GM12892 (cell line): Measurements from ENCODE around the gene KIAA1671.

ENCODE experiments used
- DNase-seq: peaks from one replicate; pipeline ENCODE4 v3.0.0; 2011; ENCODE audit not compliant: insufficient read length
- FAIRE-seq: peaks from 2 replicates; lab custom pipeline; 2011; peaks lifted over from hg19 to GRCh38; lab: Jason Lieb, UNC
- POLR2A ChIP-seq: IDR thresholded peaks from 2 replicates; pipeline ENCODE4 v1.6.1; 2011; ENCODE audit warnings: low read depth, low read length, control low read depth
- POLR2AphosphoS5 ChIP-seq: IDR thresholded peaks from 2 replicates; pipeline ENCODE4 v1.6.1; 2011; ENCODE audit warnings: low read depth, low read length, control low read depth
- TAF1 ChIP-seq: IDR thresholded peaks from 2 replicates; pipeline ENCODE4 v1.6.1; 2011; ENCODE audit warnings: low read depth, mild to moderate bottlenecking, control low read depth, low read length, borderline replicate concordance

The KIAA1671 gene

GRCh38 chr22:25081409-25081824 is 128.9 kb downstream of the KIAA1671 start:
- FAIRE-seq: no peak
- no peak for DNase-seq
- TF ChIP-seq POLR2AphosphoS5 (no peak), TAF1 (no peak), POLR2A (no peak)

DNA sequence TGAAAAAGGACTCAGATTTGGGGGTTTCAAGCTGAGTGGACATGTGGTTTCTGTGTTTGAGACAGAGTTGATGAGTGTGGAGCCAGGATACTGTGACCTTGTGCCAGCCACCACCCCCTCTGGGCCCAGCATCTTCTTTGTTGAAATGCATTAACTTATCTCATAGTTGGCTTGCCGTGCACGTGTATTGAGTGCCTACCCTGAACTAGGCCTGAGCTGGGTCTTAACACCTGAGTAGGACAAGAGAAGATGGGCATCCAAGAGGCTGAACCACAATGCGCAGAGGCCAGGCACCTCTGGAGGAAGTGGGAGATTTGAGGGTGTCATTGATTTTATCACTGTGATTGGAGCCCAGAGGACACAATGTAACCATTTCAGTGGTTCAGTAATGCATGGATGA is 129.6 kb downstream of the KIAA1671 start:
- TF ChIP-seq TAF1 (no peak), POLR2AphosphoS5 (no peak), POLR2A (no peak)
- FAIRE-seq (no peak), DNase-seq (no peak)

- no peak for DNase-seq
- TF ChIP-seq TAF1: no peak
- TF ChIP-seq POLR2AphosphoS5: no peak
- TF ChIP-seq POLR2A: no peak
- FAIRE-seq: no peak
Measured at GRCh38 chr22:25083056-25083806, 130.7 kb downstream of the KIAA1671 start.

GRCh38 chr22:25083807-25084200 is 131.3 kb downstream of the KIAA1671 start:
- DNase-seq: no peak
- no peak for FAIRE-seq
- no peak for TF ChIP-seq TAF1
- no peak for TF ChIP-seq POLR2A
- TF ChIP-seq POLR2AphosphoS5: no peak

GRCh38 chr22:25084405-25085107 is 132.0 kb downstream of the KIAA1671 start:
- no peak for TF ChIP-seq POLR2AphosphoS5
- no peak for TF ChIP-seq POLR2A
- TF ChIP-seq TAF1: no peak
- DNase-seq (no peak), FAIRE-seq (no peak)

- FAIRE-seq (no peak), DNase-seq (no peak)
- no peak for TF ChIP-seq POLR2AphosphoS5
- no peak for TF ChIP-seq TAF1
- TF ChIP-seq POLR2A: no peak
Measured at GRCh38 chr22:25085156-25085555, 132.6 kb downstream of the KIAA1671 start.

DNA sequence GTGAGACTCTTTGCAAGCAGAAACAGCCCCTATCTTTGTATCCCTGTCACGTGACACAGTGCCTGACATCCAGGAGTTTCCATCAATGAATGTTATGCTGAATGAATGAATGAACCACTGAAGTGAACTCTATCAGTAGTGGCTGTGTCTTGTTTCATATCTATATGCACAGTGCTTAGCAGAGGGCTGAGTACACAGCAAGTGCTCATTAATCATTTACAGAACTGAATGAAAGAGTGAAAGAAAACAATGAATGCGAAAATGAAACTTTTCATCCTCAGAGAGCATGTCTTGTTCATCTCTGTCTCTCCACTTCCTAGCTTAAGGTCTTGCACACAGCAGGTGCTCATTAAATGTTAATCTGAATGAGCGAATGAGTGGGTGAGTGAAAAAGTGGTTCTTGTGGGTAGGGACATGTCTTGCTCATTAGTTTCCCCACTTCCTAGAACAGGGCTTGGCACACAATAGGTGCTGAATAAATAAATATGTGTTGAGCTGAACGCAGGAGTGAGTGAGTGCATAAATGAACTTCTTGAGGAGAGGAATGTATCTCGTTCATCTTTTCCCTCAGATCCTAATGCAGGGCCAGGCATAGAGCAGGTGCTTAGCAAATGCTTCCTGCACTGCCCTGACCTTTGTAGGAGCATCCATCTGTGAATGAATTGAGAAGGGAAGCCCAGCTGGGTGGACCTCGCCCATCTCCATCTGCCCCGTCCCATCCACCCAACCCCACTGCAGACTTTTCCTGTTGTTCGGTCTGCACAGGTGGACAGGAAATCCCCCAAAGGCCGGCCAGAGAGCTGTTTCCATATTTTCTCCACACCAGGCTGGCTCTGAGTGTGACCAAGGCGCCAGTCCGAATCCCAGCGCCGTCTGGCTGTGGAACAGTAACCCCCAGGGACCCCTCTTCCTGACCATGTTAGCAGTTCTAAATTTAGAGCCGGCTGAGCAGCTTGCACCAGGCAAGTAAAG is 133.7 kb downstream of the KIAA1671 start:
- DNase-seq (no peak), FAIRE-seq (peak; percentile 36)
- TF ChIP-seq TAF1: no peak
- no peak for TF ChIP-seq POLR2AphosphoS5
- no peak for TF ChIP-seq POLR2A

DNA sequence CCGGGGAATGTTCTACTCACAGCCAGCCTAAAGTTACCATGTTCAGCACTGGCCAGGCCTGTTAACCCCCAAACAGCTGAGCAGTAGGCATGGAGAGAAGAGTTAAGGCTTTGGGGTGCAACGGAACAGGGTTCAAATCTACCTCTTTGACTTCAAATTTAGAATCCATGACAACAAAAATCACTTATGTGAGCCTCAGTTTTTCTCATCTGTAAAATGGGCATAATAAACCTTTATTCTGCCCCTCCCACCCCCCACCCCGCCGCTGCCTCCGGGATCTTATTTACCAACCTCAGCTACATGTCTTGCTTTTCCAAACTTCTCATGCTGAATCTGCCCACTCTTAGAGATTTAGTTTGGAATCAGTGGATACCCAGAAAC is 134.4 kb downstream of the KIAA1671 start:
- FAIRE-seq (no peak), DNase-seq (no peak)
- TF ChIP-seq TAF1 (no peak), POLR2A (no peak), POLR2AphosphoS5 (no peak)

DNA sequence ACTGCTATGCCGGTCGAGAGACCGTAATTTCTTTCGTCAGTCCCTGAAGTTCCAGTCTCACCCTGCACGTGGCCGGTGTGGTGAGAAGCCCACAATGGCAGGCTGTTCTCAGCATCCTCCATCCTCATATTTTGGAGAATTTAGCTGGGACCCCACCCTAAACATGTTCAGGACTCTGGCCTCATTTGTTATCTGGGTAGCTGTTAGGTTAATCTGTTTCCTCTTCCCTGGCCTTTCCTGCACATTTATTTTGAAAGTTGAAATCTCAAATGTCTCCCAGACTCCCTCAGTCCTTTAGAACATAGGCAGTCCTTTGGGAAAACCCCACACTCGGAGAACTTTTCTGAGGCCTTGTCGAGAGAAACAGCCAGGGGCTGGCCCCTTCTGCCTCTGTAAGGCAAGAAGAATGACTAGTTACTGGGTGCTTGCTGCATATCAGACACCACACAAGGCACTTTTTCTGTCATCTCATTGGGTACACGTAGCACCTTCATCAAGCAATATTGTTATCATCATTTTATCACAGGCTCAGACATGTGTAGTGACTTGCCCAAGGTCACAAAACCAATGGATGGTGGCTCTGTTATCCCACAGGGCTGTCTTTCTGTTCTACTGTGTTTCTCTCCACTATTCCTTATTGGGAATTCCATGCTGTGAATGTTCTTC is 137.8 kb downstream of the KIAA1671 start:
- FAIRE-seq: no peak
- TF ChIP-seq POLR2A: no peak
- TF ChIP-seq TAF1: no peak
- no peak for TF ChIP-seq POLR2AphosphoS5
- DNase-seq: no peak

DNA sequence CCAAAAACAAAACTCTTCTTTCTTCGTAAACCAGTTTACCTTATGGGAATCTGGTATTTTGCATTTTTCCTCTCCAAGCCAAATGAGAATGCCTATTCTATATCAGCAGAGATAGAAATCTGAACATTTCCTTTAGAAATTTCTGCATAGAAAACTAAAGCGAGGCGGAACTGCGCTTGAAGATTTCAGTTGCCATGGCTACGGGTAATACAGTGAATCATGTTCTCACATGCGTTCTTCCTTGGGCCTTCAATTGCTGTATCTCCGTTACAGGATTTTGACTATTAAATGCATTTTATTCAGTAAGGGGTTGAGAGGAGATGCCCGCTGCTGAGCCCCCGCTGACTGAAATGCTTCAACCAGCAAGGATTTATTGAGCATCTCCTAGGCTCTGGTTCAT is 138.9 kb downstream of the KIAA1671 start:
- TF ChIP-seq POLR2AphosphoS5: no peak
- no peak for DNase-seq
- FAIRE-seq: no peak

- TF ChIP-seq TAF1: no peak
- no peak for TF ChIP-seq POLR2AphosphoS5
- no peak for DNase-seq
- FAIRE-seq: no peak
Measured at GRCh38 chr22:25092119-25092518, 139.6 kb downstream of the KIAA1671 start.
